ENCODE data around the gene TRPM2. TPM values are rescaled to one million over a fixed set of nuclear protein-coding genes. Genes with fewer than 3 reads are reported as not detected.
"Not testable (repeated sequence)": the region's sequence is repeated elsewhere in the genome, so short reads cannot be mapped to it uniquely, and the experiment has no call there.

Gene TRPM2
- total and polyA plus RNA-seq, 2 of the 8 experiments (the other 6 are each of a cell fraction or from before 2014, with no cell fraction given) = 0.27 to 0.28 TPM

DNA sequence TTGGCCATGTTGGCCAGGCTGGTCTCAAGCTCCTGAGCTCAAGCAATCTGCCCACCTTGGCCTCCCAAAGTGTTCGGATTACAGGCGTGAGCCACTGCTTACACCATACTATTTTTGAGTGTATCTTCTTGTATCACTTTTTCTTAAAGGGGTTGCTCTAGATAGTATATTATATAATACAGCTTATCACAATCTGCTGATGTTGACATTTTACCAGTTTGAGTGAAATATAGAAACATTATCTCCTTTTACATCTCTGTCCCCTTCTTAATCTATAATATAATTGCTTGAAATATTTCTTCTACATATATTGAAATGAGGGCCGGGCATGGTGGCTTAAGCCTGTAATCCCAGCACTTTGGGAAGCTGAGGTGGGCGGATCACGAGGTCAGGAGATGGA, 8.5 kb downstream of the TRPM2 start:
- H3K27ac ChIP-seq (ENCODE audit: low read depth, low read length); H4K20me1 ChIP-seq (replicated peaks in 1 of 2; ENCODE audit: control insufficient read depth in 1 of 2, insufficient read depth in 2 of 2, low read length in 2 of 2); H3K79me2 ChIP-seq (ENCODE audit: control insufficient read depth in 1 of 2, insufficient read depth in 2 of 2, low read length in 2 of 2); H3K4me2 ChIP-seq (ENCODE audit: insufficient read depth in 1 of 2, low read depth in 2 of 2, low read length in 2 of 2); H2BK20ac ChIP-seq (ENCODE audit: low read length); H3K36me3 ChIP-seq (ENCODE audit: control insufficient read depth in 2 of 4, insufficient read depth in 4 of 4, low read length in 3 of 4); H4K8ac ChIP-seq (ENCODE audit: extremely low read depth, insufficient read depth, low read length); H3K4me1 ChIP-seq (replicated peaks in 1 of 4; ENCODE audit: control insufficient read depth in 3 of 4, insufficient read depth in 4 of 4, low read length in 3 of 4); H3K23ac ChIP-seq (ENCODE audit: insufficient read length); H3K56ac ChIP-seq (replicated peaks; ENCODE audit: insufficient read length, low read depth, low read length); H2AFZ ChIP-seq (ENCODE audit: low read length); DNase-seq (ENCODE audit: low read depth in 1 of 2, low spot score in 2 of 2); H3K27me3 ChIP-seq (replicated peaks in 1 of 4; ENCODE audit: control insufficient read depth in 3 of 4, extremely low read depth in 1 of 4, insufficient read depth in 3 of 4, low read length in 3 of 4); POLR2A ChIA-PET (ENCODE audit: partially characterized antibody); H3K18ac ChIP-seq (ENCODE audit: extremely low read depth, low read length); H3K14ac ChIP-seq (ENCODE audit: insufficient read length); FAIRE-seq; H3K79me1 ChIP-seq (ENCODE audit: low read depth, low read length); H2BK120ac ChIP-seq (replicated peaks; ENCODE audit: low read depth, low read length); H3K9ac ChIP-seq (replicated peaks in 1 of 4; ENCODE audit: extremely low read depth in 1 of 4, low read depth in 3 of 4, low read length in 3 of 4); H2BK12ac ChIP-seq (ENCODE audit: low read depth, low read length); H2AK5ac ChIP-seq (ENCODE audit: low read depth, low read length); H3K23me2 ChIP-seq (ENCODE audit: low read depth, low read length); H3K9me3 ChIP-seq (ENCODE audit: insufficient read depth in 2 of 2, low read depth in 1 of 2, low read length in 1 of 2); H3K4me3 ChIP-seq (ENCODE audit: extremely low read depth in 1 of 4, insufficient read depth in 2 of 4, low read depth in 3 of 4, low read length in 4 of 4); H3K4ac ChIP-seq (replicated peaks; ENCODE audit: insufficient read length, low read depth, low read length); H4K5ac ChIP-seq (ENCODE audit: insufficient read length, low read depth, low read length); H2BK5ac ChIP-seq (ENCODE audit: low read depth, low read length); H4K91ac ChIP-seq (replicated peaks; ENCODE audit: insufficient read length, low read length); H2BK15ac ChIP-seq (ENCODE audit: low read length): not testable (repeated sequence)
- WGBS, 2 experiments (ENCODE audit: extremely low coverage in 1 of 2, insufficient coverage in 1 of 2, insufficient read length in 1 of 2, insufficient replicate concordance in 2 of 2, low coverage in 1 of 2, low lambda C conversion rate in 2 of 2, missing lambda C conversion rate in 1 of 2) = 93% methylated on average over 5 of the region's 5 CpGs; no CpG with 5 or more reads in 1 of the 2 experiments
- CTCF ChIA-PET (ENCODE audit: partially characterized antibody) = interaction anchor here (1.0 to 1.2 kb wide), 3 partner anchors 9 to 99 kb away, joined by 3 to 4 read pairs (median 4); partner anchors contain the start of gene TRPM2

Measured in H1 (cell line).